Fibroblast of villous mesenchyme (primary cell): ENCODE measurements around the gene BRD7. TPM values are rescaled to one million over a fixed set of nuclear protein-coding genes. Genes with fewer than 3 reads are reported as not detected.

Experiments used
- DNase-seq: peaks from one replicate; pipeline ENCODE4 v3.0.0-alpha.2; 2010; ENCODE audit warnings: low read depth
- H3K4me3 ChIP-seq: 2 replicates; pipeline ENCODE4 v1.5.1; 2011; ENCODE audit warnings: low read depth, mild to moderate bottlenecking, low read length
- CTCF ChIP-seq: IDR thresholded peaks from 2 replicates; pipeline ENCODE4 v1.5.1; 2012; ENCODE audit warnings: low read depth, mild to moderate bottlenecking, low read length; ENCODE audit not compliant: insufficient read depth
- total RNA-seq: library from RNA; depleted of rRNA; stranded (reverse); fragments of >200 nt; gene quantifications from 2 replicates; pipeline ENCODE4 v1.2.3, GENCODE V29; 2012

Gene BRD7
- total RNA-seq, 1 donor = 31.5 TPM

GRCh38 chr16:50360779-50361178 is 8.0 kb downstream of the BRD7 start:
- no peak overlapping the region for H3K4me3 ChIP-seq
- DNase-seq = no peak
- TF ChIP-seq CTCF = no peak

DNA sequence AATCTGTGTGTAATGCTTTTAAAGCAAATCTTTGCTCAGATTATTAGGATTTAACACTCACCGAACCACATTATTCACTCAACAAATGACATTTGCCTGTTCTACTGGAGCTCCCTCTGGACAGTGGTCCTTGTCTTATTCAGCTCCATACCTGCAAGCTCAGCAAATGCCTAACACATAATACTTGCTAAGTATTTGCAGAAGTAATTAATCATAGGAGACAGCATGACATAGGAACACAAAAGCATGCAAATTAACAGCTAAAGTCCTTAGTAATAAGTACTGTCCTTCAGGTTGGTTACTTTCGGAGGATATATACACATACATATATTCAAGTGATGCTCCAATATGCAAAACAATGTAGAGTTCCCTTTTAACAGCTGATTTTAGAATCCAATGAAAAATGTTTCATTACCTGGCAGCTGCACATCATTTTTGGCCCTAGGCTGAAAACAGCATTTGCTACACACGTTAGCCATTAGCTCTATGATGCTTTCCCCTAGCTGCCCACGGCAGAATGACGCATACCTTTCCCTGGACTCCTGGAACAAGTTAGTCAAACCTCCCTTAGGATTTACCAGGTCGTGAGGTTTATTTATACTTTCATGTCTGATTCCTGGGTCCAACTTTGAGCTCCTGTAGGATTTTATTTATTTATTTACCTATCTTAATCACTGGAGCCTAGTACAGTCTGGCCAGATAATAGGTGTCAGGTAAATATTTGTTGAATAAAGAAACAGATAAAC is 8.6 kb downstream of the BRD7 start:
- H3K4me3 ChIP-seq = no peak overlapping the region
- no peak for TF ChIP-seq CTCF
- DNase-seq = no peak

DNA sequence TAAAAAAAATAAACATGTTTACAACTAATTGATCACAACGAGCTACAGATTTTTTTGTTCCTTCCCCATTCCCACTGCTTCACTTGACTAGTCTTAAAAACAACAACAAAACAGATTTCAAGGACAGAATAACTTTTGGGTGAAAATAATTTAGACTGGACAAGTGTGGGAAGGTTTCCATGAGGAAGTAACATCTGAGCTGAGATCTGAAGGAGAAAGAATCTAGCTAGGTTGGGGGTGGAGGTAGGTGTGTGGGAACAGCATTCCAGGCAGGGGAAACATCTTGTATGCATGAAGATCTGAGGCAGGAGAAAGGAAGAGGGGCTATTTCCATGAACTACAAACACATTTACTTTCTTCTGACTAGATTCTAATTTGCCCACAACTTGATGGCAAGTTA is 9.2 kb downstream of the BRD7 start:
- TF ChIP-seq CTCF = no peak
- H3K4me3 ChIP-seq = no peak overlapping the region
- no peak for DNase-seq

- H3K4me3 ChIP-seq = no peak overlapping the region
- peak; percentile 59 for TF ChIP-seq CTCF
- DNase-seq = peak; percentile 42
Measured at GRCh38 chr16:50354629-50355456, 13.9 kb downstream of the BRD7 start.

GRCh38 chr16:50354082-50354481 is 14.7 kb downstream of the BRD7 start:
- H3K4me3 ChIP-seq = no peak overlapping the region
- DNase-seq = no peak
- no peak for TF ChIP-seq CTCF

GRCh38 chr16:50351952-50352351 is 16.8 kb downstream of the BRD7 start:
- no peak overlapping the region for H3K4me3 ChIP-seq
- DNase-seq = no peak
- TF ChIP-seq CTCF = no peak
